Mesodermal cell (in vitro differentiated cells): Measurements from ENCODE around the gene MAD2L1BP.
"Not testable (repeated sequence)": the region's sequence is repeated elsewhere in the genome, so short reads cannot be mapped to it uniquely, and the experiment has no call there.

Experiments
- H3K27ac ChIP-seq: 2 replicates; pipeline ENCODE4 v1.7.0; 2013; ENCODE audit warnings: mild to moderate bottlenecking, low read depth, low read length, moderate library complexity; ENCODE audit not compliant: severe bottlenecking
- H3K36me3 ChIP-seq: 2 replicates; pipeline ENCODE4 v1.7.1; 2013; ENCODE audit warnings: mild to moderate bottlenecking, low read length, moderate library complexity; ENCODE audit not compliant: control insufficient read depth, insufficient read depth
- H3K4me1 ChIP-seq: one replicate; pipeline ENCODE4 v1.7.1; 2013; ENCODE audit warnings: mild to moderate bottlenecking, low read length; ENCODE audit not compliant: insufficient read depth, control insufficient read depth, poor library complexity, severe bottlenecking
- H3K4me3 ChIP-seq: 2 replicates; pipeline ENCODE4 v1.7.0; 2013; ENCODE audit warnings: low read length, control low read depth, mild to moderate bottlenecking; ENCODE audit not compliant: insufficient read depth, poor library complexity, severe bottlenecking; ENCODE audit errors: extremely low read depth
- H3K9me3 ChIP-seq: 2 replicates; pipeline ENCODE4 v1.7.1; 2013; ENCODE audit warnings: mild to moderate bottlenecking, low read length, moderate library complexity; ENCODE audit not compliant: control insufficient read depth
- WGBS, 2 experiments: methylation state at CpG; one replicate each; pipeline ENCODE4 v1.1.5; 2013; ENCODE audit warnings: missing lambda C conversion rate in 2 of 2; ENCODE audit not compliant: insufficient coverage in 2 of 2; 5-methylcytosine and 5-hydroxymethylcytosine counted together

Gene MAD2L1BP

DNA sequence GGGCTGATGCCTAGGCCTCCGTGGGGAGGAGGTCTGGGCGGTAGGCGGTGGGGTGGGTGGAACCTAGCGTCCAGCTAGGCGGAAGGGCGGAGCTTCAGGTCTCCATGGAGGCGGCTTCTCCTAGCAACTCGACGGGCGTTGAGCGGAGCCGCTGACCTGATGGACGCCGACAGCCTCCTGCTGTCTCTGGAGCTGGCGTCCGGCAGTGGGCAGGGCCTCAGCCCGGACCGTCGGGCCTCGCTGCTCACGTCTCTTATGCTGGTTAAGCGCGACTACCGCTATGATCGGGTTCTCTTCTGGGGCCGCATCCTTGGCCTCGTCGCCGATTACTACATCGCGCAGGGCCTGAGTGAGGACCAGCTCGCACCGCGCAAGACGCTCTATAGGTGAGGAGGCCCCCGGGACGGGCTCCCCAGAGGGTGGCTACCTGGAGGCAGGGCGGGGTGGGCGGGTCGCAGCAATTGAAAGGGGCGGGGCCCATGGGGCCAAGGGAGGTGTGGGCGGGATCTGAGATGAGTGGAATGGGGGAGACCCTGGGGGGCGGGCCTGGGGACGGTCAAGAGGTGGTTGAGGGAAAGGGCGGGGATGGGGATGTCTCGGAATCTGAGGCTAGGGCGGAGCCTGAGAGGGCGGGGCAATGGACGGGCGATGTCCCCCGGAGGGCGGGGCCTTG is 9.4 kb downstream of the MAD2L1BP start, which contains the start of gene RSPH9:
TSS of gene RSPH9 (plus strand) at position 97 of the 673 bp plus-strand sequence. CDS start at position 160, 63 bp downstream.
- peak within 1 kb of the TSS; percentile 46 for H3K4me3 ChIP-seq
- H3K36me3 ChIP-seq: peaks cover 32% of the 10 kb centered on the region
- no peaks in the 10 kb centered on the region for H3K9me3 ChIP-seq
- H3K27ac ChIP-seq: peak within 1 kb of the TSS; percentile 62
- H3K4me1 ChIP-seq: peaks cover 14% of the 10 kb centered on the region
- WGBS, 2 experiments: 1 to 4% methylated on average over 23 to 44 of the region's 52 CpGs

DNA sequence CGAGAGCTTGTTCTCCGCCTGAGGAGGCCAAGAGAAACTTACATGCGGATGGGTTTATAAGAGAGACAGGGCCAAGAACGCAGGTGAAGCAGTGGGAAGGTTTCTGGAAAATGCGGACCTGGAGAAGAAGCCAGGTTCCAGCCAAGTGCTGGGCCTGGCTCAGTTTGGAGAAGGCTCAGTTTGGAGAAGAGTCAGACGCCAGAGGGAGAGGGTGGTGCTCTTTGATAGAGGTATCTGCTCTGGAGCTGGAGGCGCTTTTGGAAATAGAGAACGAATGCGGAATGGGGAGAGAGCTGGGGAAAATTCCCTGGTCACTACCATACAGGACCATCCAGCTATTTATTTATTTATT is 9.9 kb downstream of the MAD2L1BP start:
- Histone ChIP-seq H3K4me1 (peaks cover 12% of the 10 kb centered on the region), H3K4me3 (peak overlapping the region; percentile 46), H3K9me3 (no peaks in the 10 kb centered on the region), H3K27ac (no peak overlapping the region), H3K36me3 (peaks cover 27% of the 10 kb centered on the region)
- WGBS, 2 experiments: 6 to 7% methylated on average over 4 to 5 of the region's 9 CpGs

DNA sequence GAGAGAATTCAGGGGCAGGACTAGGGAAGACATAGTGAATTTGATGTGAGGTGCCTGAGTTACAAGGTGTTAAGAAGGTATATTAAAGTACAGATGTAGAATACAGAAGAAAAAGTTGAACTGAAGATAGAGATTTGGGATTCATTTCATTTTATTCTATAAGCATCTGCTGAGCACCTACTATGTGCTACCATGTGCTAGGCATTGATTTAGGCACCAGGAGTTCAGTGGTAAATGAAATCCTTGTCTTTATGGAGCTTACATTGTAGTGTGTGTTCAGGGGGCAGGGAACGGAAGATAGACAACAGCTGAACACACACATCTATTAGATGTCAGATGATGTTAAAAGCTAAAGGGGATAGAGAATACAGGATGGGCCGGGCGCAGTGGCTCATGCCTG is 12.0 kb downstream of the MAD2L1BP start:
- Histone ChIP-seq H3K36me3 (peaks cover 7% of the 10 kb centered on the region), H3K9me3 (no peaks in the 10 kb centered on the region), H3K4me3 (no peak overlapping the region), H3K27ac (no peak overlapping the region), H3K4me1 (peaks cover 12% of the 10 kb centered on the region)
- WGBS, 2 experiments: 92% methylated on average over 2 of the region's 3 CpGs; no CpG with 5 or more reads in 1 of the 2 experiments

DNA sequence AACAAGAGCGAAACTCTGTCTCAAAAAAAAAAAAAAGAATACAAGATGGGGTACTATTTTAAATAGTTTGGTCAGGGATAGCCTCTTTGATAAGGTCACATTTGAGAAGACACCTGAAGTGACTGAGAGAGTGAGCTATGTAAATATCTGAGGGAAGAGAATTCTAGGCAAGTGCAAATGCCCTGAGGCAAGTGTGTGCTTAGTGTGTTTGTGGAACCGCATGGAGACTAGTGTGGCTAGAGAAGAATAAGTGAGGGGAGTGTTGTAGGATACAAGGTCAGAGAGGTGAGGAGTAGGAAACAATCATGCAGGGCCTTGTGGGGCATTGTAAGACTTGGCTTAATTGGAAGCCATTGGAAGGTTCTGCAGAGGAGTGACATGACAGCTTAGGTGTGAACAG is 12.6 kb downstream of the MAD2L1BP start:
- no peak overlapping the region for H3K4me3 ChIP-seq
- no peaks in the 10 kb centered on the region for H3K9me3 ChIP-seq
- peaks cover 12% of the 10 kb centered on the region for H3K4me1 ChIP-seq
- WGBS, 2 experiments: 83 to 95% methylated on average over 1 to 2 of the region's 2 CpGs
- no peak overlapping the region for H3K27ac ChIP-seq
- H3K36me3 ChIP-seq: peaks cover 2% of the 10 kb centered on the region

DNA sequence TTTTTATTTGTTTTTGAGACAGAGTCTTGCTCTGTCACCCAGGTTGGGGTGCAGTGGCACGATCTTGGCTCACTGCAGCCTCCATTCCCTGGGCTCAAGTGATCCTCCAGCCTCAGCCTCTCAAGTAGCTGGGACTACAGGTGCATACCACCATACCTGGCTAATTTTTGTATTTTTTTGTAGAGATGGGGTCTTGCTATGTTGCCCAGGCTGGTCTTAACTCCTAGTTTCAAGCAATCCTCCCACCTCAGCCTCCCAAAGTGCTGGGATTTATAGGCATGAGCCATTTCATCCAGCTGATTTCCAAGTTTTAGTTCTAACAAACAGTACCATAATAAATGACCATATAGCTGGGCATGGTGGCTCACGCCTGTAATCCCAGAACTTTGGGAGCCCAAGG is 17.2 kb downstream of the MAD2L1BP start:
- not testable (repeated sequence) for H3K36me3 ChIP-seq, H3K4me3 ChIP-seq, H3K4me1 ChIP-seq, H3K9me3 ChIP-seq, H3K27ac ChIP-seq
- WGBS, 2 experiments: 87 to 100% methylated on average over 1 to 2 of the region's 2 CpGs

DNA sequence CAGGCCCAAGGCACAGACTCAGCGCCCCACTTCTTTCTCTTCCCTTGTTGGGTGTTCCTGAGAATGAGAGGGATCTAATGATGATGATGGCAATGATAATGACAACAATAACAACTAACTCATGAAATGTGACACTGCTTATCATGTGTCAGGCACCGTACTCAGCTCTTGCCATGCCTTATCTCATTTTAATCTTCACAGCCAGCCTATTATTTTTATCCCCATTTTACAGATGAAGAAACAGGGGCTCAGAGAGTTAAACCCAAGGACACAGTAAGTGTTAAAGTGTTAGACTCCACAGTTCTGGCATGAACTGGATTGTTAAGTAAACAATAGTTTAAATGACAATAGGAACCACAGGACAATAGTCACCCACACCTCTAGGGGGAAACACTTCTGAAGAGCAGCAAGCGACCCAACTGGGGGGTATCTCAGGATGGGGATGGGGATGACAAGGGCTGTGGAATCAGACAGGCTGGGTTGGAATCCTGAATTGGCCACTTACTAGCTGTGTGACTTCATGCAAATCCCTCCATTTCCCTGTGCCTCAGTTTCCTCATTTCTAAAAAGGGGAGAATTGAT is 21.7 kb downstream of the MAD2L1BP start:
- WGBS, 2 experiments: 86 to 88% methylated on average over 1 to 2 of the region's 3 CpGs
- H3K36me3 ChIP-seq: no peaks in the 10 kb centered on the region
- H3K4me3 ChIP-seq: no peak overlapping the region
- no peaks in the 10 kb centered on the region for H3K9me3 ChIP-seq
- H3K27ac ChIP-seq: no peak overlapping the region
- no peaks in the 10 kb centered on the region for H3K4me1 ChIP-seq

DNA sequence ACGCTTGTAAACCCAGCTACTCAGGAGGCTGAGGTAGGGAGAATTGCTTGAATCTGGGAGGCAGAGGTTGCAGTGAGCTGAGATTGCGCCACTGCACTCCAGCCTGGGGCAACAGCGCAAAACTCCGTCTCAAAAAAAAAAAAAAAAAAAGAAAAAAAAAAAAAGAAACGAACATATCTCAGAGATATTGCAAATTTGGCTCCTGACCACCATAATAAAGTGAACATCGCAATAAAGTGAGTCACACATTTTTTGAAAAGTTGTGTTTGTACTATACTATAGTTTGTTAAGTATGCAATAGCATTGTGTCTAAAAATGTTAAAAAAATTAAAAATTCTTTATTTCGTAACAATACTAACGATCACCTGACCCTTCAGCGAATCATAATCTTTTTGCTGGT is 22.5 kb downstream of the MAD2L1BP start:
- Histone ChIP-seq H3K36me3 (no peaks in the 10 kb centered on the region), H3K9me3 (no peaks in the 10 kb centered on the region)
- 94 to 96% methylated on average over 3 to 4 of the region's 9 CpGs for WGBS, 2 experiments

DNA sequence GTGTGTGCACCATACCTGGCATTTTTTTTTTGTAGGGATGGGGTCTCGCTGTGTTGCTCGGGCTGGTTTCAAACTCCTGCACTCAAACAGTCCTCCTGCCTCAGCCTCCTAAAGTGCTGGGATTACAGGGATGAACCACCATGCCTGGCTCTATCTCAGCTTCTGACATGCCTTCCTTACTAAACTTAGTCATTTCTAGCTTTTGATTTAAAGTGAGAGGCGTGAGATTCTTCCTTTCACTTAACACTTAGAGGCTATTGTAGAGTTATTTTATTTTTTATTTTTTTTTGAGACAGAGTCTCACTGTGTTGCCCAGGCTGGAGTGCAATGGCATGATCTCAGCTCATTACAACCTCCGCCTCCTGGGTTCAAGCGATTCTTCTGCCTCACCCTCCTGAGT is 27.3 kb downstream of the MAD2L1BP start:
- not testable (repeated sequence) for H3K4me3 ChIP-seq, H3K4me1 ChIP-seq, H3K27ac ChIP-seq, H3K9me3 ChIP-seq, H3K36me3 ChIP-seq
- 76 to 89% methylated on average over 4 of the region's 5 CpGs for WGBS, 2 experiments

More for the DNA sequence above, 22.5 kb downstream of the MAD2L1BP start:
- no peaks in the 10 kb centered on the region for H3K4me1 ChIP-seq
- no peak overlapping the region for H3K27ac ChIP-seq
- H3K4me3 ChIP-seq: no peak overlapping the region

DNA sequence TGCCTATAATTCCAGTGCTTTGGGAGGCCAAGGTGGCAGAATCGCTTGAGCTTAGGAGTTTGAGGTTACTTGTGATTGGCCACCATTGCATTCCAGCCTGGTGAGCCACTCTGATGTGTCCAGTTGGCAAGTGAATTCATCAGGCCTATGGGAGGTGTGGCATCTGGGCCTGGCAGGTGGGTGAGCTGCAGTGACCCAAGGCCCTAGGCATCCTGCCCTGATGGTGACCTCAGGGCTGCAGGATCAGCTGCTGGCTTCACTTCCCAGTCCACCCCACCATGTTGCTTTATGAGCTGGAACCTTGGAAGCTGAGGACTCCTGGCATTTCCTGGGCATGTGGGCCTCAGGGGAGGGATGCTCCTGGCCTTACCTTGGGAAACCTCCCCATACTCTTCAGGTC is 29.7 kb downstream of the MAD2L1BP start:
- peaks cover 1% of the 10 kb centered on the region for H3K36me3 ChIP-seq
- H3K4me1 ChIP-seq: peaks cover 14% of the 10 kb centered on the region
- H3K4me3 ChIP-seq: no peak overlapping the region
- 50 to 86% methylated on average over 1 of the region's 1 CpG for WGBS, 2 experiments
- H3K27ac ChIP-seq: no peak overlapping the region
- H3K9me3 ChIP-seq: no peaks in the 10 kb centered on the region

DNA sequence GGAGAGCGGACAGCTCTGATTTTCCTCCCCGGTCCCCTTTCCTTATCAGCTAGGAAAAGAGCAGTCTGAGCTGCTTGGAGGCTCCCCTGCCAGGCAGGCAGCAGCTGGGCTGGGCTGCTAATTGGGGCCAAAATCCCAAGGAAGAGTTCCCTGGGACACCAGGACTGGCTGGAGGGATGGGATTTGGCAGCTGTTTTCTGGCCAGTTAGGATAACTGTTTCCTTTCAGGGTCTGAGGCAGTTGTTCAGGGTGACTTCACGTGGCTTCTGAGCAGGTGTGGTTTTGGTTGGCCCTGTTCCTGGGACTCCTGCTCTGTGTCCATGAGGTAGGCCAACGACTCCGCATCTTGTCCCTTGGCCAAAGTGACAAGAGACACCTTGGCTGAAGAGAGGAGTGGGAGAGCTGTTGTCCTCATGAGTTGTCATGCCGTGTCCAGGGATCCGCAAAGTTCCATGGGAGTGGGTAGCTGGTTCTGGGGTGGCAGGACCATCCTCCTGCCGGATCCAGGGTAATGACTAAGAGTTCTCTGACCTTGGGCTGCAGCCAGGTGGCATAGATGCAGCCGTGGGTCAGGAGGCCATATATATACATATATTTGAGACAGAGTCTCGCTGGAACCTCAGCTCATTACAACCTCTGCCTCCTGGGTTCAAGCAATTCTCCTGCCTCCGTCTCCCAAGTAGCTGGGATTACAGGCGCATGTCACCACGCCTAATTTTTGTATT is 30.7 kb downstream of the MAD2L1BP start:
- 74 to 87% methylated on average over 11 to 12 of the region's 13 CpGs for WGBS, 2 experiments
- H3K27ac ChIP-seq: no peak overlapping the region
- H3K4me3 ChIP-seq: no peak overlapping the region

More for the DNA sequence above, 30.7 kb downstream of the MAD2L1BP start:
- peaks cover 11% of the 10 kb centered on the region for H3K36me3 ChIP-seq
- peaks cover 14% of the 10 kb centered on the region for H3K4me1 ChIP-seq
- no peaks in the 10 kb centered on the region for H3K9me3 ChIP-seq
